WI38 (cell line): ENCODE data around the gene LCN10.

Source experiments
- H3K4me3 ChIP-seq: 2 replicates; pipeline ENCODE4 v1.5.1; 2011; ENCODE audit warnings: low read depth, mild to moderate bottlenecking, control low read depth, low read length
- TF ChIP-seq, protein P1 (sequence below): IDR thresholded peaks from 2 replicates; pipeline ENCODE4 v1.5.1; 2012; ENCODE audit warnings: low read depth, mild to moderate bottlenecking, control low read depth, low read length

The LCN10 gene

DNA sequence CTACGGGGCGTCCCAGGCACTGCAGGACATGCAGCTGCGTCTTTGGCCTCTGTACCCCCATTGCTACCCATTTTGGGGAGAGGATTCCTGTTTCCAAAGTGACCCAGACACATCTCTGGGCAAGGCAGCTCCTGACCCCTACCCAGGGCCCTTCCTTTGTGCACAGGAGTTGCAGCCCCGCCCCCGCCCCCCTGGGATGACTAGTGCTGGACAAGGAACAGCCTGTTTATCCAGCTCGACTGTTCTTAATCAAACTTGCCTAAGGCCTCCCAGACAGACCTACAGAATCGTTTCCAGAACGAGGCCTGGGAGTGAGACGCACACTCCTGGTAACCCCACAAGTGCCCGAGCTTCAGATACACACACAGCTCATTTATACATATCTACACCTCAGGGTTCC, 17.1 kb downstream of the LCN10 start:
- TF ChIP-seq, protein P1, sequence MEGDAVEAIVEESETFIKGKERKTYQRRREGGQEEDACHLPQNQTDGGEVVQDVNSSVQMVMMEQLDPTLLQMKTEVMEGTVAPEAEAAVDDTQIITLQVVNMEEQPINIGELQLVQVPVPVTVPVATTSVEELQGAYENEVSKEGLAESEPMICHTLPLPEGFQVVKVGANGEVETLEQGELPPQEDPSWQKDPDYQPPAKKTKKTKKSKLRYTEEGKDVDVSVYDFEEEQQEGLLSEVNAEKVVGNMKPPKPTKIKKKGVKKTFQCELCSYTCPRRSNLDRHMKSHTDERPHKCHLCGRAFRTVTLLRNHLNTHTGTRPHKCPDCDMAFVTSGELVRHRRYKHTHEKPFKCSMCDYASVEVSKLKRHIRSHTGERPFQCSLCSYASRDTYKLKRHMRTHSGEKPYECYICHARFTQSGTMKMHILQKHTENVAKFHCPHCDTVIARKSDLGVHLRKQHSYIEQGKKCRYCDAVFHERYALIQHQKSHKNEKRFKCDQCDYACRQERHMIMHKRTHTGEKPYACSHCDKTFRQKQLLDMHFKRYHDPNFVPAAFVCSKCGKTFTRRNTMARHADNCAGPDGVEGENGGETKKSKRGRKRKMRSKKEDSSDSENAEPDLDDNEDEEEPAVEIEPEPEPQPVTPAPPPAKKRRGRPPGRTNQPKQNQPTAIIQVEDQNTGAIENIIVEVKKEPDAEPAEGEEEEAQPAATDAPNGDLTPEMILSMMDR: no peak

DNA sequence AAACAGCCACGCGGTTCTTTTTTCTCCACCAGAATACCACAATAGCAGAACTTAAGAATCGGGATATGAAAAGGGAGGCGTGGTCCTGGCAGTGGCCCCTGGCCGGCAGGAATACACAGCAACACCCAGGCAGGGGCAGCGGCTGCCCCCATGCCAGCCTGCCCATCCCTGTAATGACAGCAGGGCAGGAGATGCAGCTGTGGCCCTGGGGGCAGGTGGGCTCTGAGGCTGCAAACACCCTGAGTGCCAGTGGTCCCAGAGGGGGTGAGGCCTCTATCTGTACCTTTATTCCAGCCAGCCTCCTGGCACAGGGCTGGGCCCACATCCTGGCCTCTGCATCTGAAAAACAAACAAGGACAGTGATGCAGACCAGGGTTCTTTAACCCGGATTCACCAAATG, 18.0 kb downstream of the LCN10 start:
- TF ChIP-seq, protein P1: no peak

More for the DNA sequence above, 17.1 kb downstream of the LCN10 start:
- peak overlapping the region; percentile 84; the same call in 1 of the 2 replicates for H3K4me3 ChIP-seq

DNA sequence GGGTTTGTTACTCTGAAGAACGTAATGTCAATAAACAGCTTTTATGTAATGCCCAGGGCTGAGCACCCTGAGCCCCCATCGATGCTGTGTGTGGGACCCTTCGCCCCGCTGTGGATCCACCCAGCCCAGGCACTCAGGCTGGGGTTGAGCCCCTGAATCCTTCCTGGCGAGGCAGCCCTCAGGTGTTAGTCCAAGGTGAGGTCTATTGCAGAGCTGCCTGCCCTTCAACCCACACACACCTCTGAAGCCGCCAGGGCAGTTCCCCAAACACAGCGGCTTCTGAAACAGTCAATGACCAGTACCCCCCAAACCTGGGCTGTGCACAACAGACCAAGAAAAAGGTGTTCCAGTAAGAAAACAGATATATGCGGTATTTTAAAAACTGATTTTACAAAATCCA, 18.8 kb downstream of the LCN10 start:
- H3K4me3 ChIP-seq: no peak overlapping the region
- TF ChIP-seq, protein P1: no peak

More for the DNA sequence above, 18.0 kb downstream of the LCN10 start:
- H3K4me3 ChIP-seq: no peak overlapping the region

DNA sequence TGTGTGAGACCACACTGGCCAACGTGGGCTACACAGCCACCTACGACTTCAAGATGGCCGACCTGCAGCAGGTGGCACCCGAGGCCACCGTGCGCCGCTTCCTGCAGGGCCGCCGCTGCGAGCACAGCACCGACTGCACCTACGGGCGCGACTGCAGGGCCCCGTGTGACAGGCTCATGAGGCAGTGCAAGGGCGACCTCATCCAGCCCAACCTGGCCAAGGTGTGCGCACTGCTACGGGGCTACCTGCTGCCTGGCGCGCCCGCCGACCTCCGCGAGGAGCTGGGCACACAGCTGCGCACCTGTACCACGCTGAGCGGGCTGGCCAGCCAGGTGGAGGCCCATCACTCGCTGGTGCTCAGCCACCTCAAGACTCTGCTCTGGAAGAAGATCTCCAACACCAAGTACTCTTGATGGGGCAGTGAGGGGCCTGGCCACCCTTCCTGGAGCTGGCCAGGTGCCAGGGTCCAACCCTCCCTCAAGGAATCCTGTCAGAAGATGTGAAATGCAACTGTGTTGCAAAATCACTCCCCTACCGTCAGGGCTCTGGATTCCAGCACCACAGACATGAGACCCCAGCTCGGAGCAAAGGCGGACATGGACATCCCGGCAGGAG, 19.3 kb downstream of the LCN10 start:
- TF ChIP-seq, protein P1: no peak
- H3K4me3 ChIP-seq: no peak overlapping the region

DNA sequence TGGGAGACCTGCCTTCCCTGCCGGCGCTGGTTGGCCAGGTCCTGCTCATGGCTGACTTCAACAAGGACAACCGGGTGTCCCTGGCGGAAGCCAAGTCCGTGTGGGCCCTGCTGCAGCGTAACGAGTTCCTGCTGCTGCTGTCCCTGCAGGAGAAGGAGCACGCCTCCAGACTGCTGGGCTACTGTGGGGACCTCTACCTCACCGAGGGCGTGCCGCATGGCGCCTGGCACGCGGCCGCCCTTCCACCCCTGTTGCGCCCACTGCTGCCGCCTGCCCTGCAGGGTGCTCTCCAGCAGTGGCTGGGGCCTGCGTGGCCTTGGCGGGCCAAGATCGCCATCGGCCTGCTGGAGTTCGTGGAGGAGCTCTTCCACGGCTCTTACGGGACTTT, 19.8 kb downstream of the LCN10 start:
- TF ChIP-seq, protein P1: no peak

DNA sequence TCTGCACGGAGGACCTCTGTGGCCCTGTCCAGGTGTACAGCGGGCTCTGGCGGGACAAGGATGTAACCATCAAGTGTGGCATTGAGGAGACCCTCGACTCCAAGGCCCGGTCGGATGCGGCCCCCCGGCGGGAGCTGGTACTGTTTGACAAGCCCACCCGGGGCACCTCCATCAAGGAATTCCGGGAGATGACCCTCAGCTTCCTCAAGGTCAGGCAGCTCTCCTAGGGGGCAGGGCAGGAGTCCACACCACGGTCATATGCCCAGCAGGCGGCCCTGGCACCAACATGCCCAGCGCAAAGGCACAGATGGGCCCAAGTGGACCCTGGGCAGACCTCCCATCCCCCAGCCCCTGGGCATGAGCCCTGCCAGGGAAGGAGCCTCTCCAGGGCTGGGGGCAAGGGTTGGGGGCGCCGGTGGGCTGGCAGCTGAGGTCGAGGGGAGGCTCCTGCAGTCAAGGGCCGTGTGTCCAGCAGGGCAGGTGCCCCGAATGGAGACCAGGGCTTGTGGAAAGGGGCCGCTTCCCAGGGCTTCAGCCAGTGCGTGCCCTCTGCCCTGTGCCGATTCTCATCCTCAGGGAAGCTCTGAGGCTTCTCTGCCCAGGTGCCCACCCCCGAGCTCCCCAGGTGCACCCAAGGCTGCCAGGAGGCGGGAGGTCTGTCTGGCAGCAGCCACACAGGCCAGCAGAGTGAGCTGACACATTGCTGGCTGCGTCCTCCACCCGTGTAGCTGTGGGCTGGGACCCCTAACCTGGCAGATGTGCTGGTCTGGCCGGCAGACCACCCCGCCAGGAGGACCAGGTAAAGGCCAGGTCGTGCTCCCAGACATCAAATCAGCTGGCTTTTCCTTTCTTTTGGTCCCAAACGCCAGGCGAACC, 20.4 kb downstream of the LCN10 start:
- H3K4me3 ChIP-seq: no peak overlapping the region
- TF ChIP-seq, protein P1: no peak

More for the DNA sequence above, 19.8 kb downstream of the LCN10 start:
- H3K4me3 ChIP-seq: no peak overlapping the region

DNA sequence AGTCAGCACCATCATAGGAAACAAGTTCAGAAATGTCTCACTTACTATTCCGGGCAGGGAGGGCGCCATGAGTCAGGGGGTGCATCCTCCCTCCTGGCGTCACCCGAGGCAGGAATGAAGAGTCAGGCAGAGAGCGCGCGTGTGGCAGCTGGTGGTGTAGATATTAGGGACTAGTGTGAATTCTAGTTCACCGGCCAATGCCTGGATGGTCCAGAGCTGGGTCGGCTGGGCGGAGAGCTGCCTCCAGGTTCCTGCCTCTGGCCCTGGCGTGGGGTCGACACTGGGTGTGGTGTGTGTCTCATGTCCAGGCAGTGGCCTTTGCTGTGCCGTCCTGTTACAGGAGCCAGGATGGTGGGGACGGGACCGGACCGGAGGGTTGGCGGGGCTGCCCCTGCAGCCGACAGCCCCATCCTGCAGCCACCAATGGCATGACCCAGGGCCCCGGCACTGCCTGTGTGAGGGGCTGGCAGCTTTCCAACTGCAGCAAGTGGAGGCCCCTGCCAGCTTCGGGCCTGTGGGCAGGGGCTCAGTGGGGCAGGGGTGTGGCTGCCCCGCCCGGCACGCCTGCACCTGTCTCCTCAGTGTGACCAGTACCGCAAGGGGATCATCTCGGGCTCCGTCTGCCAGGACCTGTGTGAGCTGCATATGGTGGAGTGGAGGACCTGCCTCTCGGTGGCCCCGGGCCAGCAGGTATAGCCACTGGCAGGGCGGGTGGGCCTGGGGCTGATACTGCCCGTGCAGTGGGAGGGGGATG, 21.2 kb downstream of the LCN10 start:
- TF ChIP-seq, protein P1: no peak
- H3K4me3 ChIP-seq: no peak overlapping the region
